Measurements from ENCODE around the gene JAM3. TPM values are rescaled to one million over a fixed set of nuclear protein-coding genes. Genes with fewer than 3 reads are reported as not detected.
"Not testable (repeated sequence)": the region's sequence is repeated elsewhere in the genome, so short reads cannot be mapped to it uniquely, and the experiment has no call there.

JAM3 gene
- total RNA-seq, 1 donor from 2014 or later, result 101 TPM

DNA sequence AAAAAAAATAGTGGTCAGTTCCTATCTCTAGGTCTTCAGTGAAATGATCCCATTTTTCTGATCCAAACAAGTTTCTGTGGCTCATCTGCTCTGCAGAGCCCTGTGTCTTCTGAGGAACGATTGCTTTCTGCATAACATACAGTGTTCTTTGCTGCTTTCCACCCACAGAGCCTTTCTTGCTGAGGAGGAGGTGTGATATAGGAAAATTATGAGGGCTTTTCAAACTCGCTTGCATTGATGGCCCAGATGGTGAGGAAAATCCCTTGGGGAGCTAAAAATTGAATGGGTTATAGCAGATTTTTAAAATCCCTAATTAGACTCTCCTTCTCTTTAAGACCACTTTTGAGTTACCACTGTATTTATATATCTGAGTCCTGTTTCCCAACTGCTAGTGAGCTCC is 31.3 kb downstream of the JAM3 start:
- DNase-seq, result no peak
- peaks cover 10% of the 10 kb centered on the region for H3K27me3 Mint-ChIP-seq (ENCODE audit: unreplicated experiment)
- peaks cover 32% of the 10 kb centered on the region for H3K4me1 Mint-ChIP-seq (ENCODE audit: low read depth, unreplicated experiment)
- peaks cover 27% of the 10 kb centered on the region for H3K36me3 Mint-ChIP-seq (ENCODE audit: unreplicated experiment)
- TF ChIP-seq CTCF (IDR thresholded peaks at IDR 0.05; ENCODE audit: partially characterized antibody, unreplicated experiment), result no peak
- peak overlapping the region; percentile 39 for H3K4me3 Mint-ChIP-seq (ENCODE audit: unreplicated experiment)
- H3K9me3 Mint-ChIP-seq (ENCODE audit: unreplicated experiment), result peaks cover 20% of the 10 kb centered on the region
- H3K27ac Mint-ChIP-seq (ENCODE audit: unreplicated experiment), result peak overlapping the region; percentile 44

DNA sequence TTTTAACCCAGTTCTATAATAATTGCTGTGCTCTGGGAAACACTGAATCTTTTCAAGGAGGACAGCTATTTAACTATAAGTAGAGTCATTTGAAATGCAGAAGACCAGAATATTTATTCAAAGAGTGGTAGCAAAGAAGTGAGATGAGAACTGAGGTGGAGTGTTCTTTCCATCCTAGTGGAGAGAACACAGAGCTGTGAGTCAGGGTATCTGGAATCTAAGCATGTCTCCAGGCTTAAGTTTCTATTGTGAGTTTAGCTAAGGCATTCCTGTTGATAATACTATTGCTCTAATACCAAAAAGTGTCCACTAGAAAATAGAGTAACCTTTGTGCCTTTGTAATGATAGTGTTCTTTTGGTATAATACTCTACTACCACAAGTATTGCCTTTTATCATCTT is 32.4 kb downstream of the JAM3 start:
- Mint-ChIP-seq H3K27ac (ENCODE audit: unreplicated experiment) (no peak overlapping the region), H3K27me3 (ENCODE audit: unreplicated experiment) (peaks cover 11% of the 10 kb centered on the region), H3K4me1 (ENCODE audit: low read depth, unreplicated experiment) (peaks cover 30% of the 10 kb centered on the region), H3K36me3 (ENCODE audit: unreplicated experiment) (peaks cover 27% of the 10 kb centered on the region), H3K9me3 (ENCODE audit: unreplicated experiment) (peaks cover 23% of the 10 kb centered on the region), H3K4me3 (ENCODE audit: unreplicated experiment) (no peak overlapping the region)
- no peak for DNase-seq
- no peak for TF ChIP-seq CTCF (IDR thresholded peaks at IDR 0.05; ENCODE audit: partially characterized antibody, unreplicated experiment)

DNA sequence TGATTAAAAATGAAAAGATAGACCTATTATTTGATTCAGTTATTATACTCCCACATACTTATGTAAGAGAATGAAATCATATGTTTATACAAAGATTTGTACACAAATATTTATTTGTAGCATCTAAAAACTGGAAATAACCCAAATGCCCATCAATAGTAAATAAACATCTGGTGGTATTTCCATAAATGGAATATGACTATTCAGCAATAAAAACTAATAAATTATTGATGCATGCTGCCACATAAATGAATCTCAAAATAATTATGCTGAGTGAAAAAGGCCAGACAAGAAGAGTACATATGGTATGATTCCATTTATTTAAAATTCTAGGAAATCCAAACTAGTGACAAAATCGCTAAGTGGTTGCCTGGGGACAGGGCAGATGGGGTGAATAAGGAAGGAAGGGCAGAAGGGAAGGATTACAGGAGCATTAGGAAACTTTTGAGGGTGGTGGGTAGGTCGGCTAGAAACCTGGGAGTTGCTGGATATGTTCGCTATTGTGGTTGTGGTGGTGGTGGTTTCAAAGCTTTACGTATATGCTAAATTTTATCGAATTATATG is 41.5 kb downstream of the JAM3 start:
- TF ChIP-seq CTCF (IDR thresholded peaks at IDR 0.05; ENCODE audit: partially characterized antibody, unreplicated experiment), result no peak
- Mint-ChIP-seq H3K4me3 (ENCODE audit: unreplicated experiment) (peak overlapping the region; percentile 32), H3K27ac (ENCODE audit: unreplicated experiment) (peak overlapping the region; percentile 43), H3K9me3 (ENCODE audit: unreplicated experiment) (peaks cover 14% of the 10 kb centered on the region), H3K4me1 (ENCODE audit: low read depth, unreplicated experiment) (peaks cover 4% of the 10 kb centered on the region), H3K36me3 (ENCODE audit: unreplicated experiment) (peaks cover 24% of the 10 kb centered on the region), H3K27me3 (ENCODE audit: unreplicated experiment) (peaks cover 5% of the 10 kb centered on the region)
- DNase-seq, result no peak

GRCh38 chr11:134113787-134114186 is 44.9 kb downstream of the JAM3 start:
- H3K27ac Mint-ChIP-seq (ENCODE audit: unreplicated experiment); H3K4me3 Mint-ChIP-seq (ENCODE audit: unreplicated experiment); H3K27me3 Mint-ChIP-seq (ENCODE audit: unreplicated experiment); DNase-seq: not testable (repeated sequence)
- peaks cover 10% of the 10 kb centered on the region for H3K9me3 Mint-ChIP-seq (ENCODE audit: unreplicated experiment)
- H3K36me3 Mint-ChIP-seq (ENCODE audit: unreplicated experiment), result peaks cover 18% of the 10 kb centered on the region
- peaks cover 15% of the 10 kb centered on the region for H3K4me1 Mint-ChIP-seq (ENCODE audit: low read depth, unreplicated experiment)

DNA sequence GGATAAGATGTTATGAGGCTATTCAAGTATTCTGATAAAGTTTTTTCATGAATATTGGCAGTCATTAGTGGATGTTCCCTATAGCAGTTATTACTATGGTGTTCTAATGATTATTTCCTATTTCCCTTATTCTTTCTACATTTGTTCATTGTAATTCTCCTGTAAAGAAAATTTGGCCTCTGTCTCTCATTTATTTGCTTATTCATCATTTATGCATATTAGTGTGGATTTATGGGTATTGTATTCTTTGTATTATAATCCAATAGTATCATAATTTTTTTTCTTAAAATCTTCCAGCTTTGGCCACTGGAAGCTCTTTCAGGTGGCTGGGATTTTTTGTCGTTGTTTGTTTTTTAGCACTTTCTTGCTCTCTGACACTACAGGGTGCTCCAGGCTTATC is 47.3 kb downstream of the JAM3 start:
- H3K27me3 Mint-ChIP-seq (ENCODE audit: unreplicated experiment), result peaks cover 3% of the 10 kb centered on the region

More for the DNA sequence above, 47.3 kb downstream of the JAM3 start:
- peaks cover 34% of the 10 kb centered on the region for H3K4me1 Mint-ChIP-seq (ENCODE audit: low read depth, unreplicated experiment)
- no peak for TF ChIP-seq CTCF (IDR thresholded peaks at IDR 0.05; ENCODE audit: partially characterized antibody, unreplicated experiment)
- no peak for DNase-seq
- H3K4me3 Mint-ChIP-seq (ENCODE audit: unreplicated experiment), result no peak overlapping the region
- H3K27ac Mint-ChIP-seq (ENCODE audit: unreplicated experiment), result no peak overlapping the region
- peaks cover 5% of the 10 kb centered on the region for H3K9me3 Mint-ChIP-seq (ENCODE audit: unreplicated experiment)
- peaks cover 13% of the 10 kb centered on the region for H3K36me3 Mint-ChIP-seq (ENCODE audit: unreplicated experiment)

Measured in glutamatergic neuron (in vitro differentiated cells).